Fibroblast of pulmonary artery (primary cell): ENCODE measurements around the gene DOC2B.

Source experiments
- DNase-seq: peaks from one replicate; pipeline ENCODE4 v3.0.0-alpha.2; 2010; ENCODE audit warnings: low read depth
- H3K4me3 ChIP-seq: replicated peaks from 2 replicates; pipeline ENCODE4 v1.5.1; 2011; ENCODE audit warnings: low read depth, mild to moderate bottlenecking, control low read depth, low read length, moderate library complexity
- TF ChIP-seq, protein P1 (sequence below): IDR thresholded peaks from 2 replicates; pipeline ENCODE4 v1.5.1; 2011; ENCODE audit warnings: mild to moderate bottlenecking, control low read depth, low read length, inconsistent platforms; ENCODE audit errors: missing control alignments

DOC2B gene

DNA sequence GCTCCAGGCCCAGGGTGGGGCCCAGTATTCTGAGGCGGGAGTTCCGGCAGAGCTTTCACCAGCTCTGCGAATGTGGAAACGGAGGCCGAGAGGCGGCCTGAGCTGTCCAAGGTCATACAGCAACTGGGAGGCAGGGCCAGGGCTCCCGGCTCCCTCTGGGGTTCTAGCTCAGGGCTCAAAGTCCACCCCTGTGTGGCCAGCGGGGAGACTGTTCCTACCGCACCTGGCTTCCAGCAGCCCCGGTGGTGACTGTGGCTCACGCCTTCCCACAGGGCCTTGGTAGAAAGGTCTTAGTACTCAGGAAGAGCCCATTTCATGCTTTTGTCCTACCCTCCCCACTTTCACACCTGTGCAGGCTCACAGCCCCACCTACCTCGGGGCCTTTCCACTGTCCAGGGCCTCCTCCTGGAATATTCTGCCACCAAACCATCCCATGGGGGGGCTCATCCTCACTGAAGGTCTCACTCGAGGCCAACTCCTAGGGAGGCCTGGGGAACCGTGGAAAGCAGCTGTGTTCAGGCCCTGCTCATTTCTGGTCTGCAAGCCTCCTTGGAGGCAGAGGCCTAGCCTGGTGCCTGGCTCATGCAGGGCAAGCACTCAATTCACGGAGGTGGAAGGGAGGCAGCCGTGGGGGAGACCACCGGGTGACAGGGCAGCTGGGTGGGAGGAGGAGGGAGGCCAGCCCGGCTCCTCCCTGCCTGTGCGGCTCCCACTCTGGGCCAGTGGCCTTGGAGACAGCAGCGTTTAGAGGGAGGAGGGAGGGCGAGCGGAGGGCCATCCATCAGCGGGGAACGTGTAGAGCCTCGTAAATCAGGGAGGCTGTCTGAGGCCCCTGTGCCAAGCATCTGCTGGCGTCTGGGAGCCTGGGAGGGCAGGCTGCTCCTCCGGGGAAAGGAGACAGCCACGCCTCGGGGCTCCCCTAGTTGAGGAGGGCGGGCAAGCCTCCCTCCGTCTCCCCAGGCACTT is 12.7 kb upstream of the DOC2B start:
- TF ChIP-seq, protein P1, sequence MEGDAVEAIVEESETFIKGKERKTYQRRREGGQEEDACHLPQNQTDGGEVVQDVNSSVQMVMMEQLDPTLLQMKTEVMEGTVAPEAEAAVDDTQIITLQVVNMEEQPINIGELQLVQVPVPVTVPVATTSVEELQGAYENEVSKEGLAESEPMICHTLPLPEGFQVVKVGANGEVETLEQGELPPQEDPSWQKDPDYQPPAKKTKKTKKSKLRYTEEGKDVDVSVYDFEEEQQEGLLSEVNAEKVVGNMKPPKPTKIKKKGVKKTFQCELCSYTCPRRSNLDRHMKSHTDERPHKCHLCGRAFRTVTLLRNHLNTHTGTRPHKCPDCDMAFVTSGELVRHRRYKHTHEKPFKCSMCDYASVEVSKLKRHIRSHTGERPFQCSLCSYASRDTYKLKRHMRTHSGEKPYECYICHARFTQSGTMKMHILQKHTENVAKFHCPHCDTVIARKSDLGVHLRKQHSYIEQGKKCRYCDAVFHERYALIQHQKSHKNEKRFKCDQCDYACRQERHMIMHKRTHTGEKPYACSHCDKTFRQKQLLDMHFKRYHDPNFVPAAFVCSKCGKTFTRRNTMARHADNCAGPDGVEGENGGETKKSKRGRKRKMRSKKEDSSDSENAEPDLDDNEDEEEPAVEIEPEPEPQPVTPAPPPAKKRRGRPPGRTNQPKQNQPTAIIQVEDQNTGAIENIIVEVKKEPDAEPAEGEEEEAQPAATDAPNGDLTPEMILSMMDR, result no peak
- H3K4me3 ChIP-seq, result no peak overlapping the region
- DNase-seq, result no peak

DNA sequence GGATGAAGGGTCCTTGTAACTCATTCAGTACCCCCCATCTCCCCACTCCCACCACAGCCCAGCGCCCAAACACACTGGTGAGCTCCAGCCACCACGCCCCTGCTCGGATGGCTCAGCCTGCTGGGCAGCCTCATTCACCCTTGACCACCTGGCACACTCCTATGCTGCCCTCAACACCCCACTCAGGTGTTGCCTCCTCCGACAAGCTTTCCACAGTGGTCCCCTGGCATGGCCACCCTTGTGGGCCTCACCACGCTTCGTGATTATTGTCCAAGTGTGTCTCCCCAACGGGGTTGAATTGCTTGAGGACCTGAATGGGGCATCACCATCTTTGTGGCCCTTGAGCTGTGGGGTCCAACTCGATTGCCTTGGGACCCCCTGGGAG is 12.0 kb upstream of the DOC2B start:
- no peak overlapping the region for H3K4me3 ChIP-seq
- DNase-seq, result no peak
- TF ChIP-seq, protein P1, result no peak

GRCh38 chr17:192666-193425 is 11.4 kb upstream of the DOC2B start:
- TF ChIP-seq, protein P1, result no peak
- no peak for DNase-seq
- H3K4me3 ChIP-seq, result no peak overlapping the region

GRCh38 chr17:189444-189843 is 8.0 kb upstream of the DOC2B start:
- no peak overlapping the region for H3K4me3 ChIP-seq
- DNase-seq, result no peak
- TF ChIP-seq, protein P1, result no peak

- H3K4me3 ChIP-seq, result no peak overlapping the region
- no peak for DNase-seq
- TF ChIP-seq, protein P1, result no peak
Measured at GRCh38 chr17:187130-187529, 5.7 kb upstream of the DOC2B start.

DNA sequence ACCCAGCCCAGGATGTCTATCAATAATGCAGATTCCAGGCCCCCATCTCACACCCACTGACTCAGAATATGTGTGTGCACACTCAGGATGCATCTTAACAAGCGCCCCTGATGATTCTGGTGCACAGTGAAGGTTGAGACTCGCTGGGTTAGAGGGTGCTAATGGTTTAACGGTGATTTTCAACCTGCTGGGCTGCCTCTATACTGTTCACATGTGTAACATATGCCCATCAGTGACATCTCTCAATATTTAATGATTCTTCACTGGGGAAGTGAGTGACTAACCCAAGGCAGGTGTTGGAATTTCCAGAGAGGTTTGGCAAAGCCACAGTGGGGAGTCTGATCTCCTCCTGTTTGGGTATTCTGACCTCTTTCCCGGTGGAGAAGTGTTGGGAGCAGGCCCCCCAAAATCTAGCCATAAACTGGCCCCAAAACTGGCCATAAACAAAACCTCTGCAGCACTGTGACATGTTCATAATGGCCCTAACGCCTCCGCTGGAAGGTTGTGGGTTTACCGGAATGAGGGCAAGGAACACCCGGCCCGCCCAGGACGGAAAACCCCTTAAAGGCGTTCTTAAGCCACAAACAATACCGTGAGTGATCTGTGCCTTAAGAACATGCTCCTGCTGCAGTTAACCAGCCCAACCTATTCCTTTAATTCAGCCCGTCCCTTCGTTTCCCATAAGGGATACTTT is 4.1 kb upstream of the DOC2B start:
- H3K4me3 ChIP-seq, result no peak overlapping the region
- DNase-seq, result no peak
- TF ChIP-seq, protein P1, result no peak
